ENCODE data around the gene ATG9A.
"Not testable (repeated sequence)": the region's sequence is repeated elsewhere in the genome, so short reads cannot be mapped to it uniquely, and the experiment has no call there.

The ATG9A gene

DNA sequence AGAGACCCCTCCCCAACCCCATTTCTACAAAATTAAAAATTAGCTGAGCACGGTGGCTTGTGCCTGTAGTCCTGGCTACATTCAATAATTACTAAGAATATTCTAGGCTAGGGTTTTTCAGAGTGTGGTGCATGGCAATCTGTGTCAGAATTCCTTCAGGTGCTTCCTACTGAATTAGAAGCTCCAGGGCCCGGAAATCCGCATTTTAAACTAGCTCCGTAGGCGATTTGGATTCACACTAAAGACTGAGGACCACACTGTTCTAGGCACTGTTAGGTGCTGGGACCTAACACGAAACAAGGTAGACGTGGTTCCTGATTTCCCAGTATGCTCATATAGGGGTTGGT, 23.5 kb downstream of the ATG9A start:
- DNase-seq = no peak

DNA sequence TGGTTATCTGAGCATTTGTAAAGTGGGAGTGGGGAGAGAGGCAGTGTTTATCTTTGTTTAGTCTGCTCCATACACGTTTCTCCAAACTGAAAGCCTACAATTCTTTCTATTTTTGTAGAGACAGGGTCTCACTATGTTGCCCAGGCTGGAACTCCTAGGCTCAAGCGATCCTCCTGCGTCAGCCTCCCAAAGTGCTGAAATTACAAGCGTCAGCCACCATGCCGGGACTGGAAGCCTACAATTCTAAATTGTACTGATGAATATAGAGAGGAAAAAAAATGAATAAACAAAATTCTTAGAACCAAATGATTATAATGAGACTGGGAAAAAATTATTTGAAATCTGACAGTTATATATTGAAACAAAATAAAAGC, 24.3 kb downstream of the ATG9A start:
- DNase-seq = no peak

DNA sequence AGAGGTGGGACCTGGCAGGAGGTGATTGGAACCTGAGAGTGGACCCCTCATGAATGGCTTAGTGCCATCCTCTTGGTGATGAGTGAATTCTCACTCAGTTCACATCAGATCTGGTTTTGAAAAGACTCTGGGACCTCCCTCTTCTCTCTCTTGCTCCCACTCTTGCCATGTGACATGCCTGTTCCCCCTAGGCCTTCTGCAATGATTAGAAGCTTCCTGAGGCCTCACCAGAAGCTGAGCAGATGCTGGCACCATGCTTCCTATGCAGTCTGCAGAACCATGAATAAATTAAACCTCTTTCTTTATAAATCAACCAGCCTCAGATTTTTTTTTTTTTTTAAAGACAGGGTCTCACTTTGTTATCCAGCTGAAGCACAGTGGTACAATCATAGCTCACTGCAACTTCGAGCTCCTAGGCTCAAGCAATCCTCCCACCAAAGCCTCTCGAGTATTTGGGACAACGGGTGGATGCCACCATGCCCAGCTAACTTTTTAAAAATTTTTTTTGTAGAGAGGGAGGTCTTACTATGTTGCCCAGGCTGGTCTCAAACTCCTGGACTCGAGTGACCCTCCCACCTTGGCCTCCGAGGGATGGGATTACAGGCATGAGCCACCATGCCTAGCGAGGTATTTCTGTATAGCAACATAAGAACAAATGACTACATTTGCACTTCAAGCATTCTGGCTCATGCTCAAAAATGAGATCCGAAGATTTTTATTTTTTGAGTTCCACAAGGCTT, 24.8 kb downstream of the ATG9A start:
- DNase-seq = no peak

DNA sequence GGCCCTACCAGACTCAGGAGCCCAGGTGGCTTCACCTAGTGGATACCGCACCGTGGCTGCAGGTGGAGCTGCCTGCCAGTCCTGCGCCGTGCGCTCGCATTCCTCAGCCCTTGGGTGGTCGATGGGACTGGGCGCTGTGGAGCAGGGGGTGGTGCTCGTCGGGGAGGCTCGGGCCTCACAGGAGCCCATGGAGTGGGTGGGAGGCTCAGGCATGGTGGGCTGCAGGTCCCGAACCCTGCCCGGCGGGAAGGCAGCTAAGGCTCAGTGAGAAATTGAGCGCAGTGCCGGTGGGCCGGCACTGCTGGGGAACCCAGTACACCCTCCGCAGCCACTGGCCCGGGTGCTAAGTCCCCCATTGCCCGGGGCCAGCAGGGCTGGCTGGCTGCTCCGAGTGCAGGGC, 28.1 kb downstream of the ATG9A start:
- not testable (repeated sequence) for DNase-seq

DNA sequence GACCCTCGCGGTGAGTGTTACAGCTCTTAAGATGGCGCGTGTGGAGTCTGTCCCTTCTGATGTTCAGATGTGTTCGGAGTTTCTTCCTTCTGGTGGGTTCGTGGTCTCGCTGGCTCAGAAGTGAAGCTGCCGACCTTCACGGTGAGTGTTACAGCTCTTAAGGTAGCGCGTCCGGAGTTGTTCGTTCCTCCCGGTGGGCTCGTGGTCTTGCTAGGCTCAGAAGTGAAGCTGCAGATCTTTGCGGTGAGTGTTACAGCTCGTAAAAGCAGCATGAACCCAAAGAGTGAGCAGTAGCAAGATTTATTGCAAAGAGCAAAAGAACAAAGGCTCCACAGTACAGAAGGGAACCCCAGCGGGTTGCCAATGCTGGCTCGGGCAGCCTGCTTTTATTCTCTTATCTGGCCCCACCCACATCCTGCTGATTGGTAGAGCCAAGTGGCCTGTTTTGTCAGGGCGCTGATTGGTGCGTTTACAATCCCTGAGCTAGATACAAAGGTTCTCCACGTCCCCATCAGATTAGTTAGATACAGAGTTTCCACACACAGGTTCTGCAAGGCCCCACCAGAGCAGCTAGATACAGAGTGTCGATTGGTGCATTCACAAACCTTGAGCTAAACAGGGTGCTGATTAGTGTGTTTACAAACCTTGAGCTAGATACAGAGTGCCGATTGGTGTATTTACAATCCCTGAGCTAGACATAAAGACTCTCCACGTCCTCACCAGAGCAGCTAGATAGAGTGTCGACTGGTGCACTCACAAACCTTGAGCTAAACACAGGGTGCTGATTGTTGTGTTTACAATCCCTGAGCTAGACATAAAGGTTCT, 28.7 kb downstream of the ATG9A start:
- peak; percentile 29 for DNase-seq

DNA sequence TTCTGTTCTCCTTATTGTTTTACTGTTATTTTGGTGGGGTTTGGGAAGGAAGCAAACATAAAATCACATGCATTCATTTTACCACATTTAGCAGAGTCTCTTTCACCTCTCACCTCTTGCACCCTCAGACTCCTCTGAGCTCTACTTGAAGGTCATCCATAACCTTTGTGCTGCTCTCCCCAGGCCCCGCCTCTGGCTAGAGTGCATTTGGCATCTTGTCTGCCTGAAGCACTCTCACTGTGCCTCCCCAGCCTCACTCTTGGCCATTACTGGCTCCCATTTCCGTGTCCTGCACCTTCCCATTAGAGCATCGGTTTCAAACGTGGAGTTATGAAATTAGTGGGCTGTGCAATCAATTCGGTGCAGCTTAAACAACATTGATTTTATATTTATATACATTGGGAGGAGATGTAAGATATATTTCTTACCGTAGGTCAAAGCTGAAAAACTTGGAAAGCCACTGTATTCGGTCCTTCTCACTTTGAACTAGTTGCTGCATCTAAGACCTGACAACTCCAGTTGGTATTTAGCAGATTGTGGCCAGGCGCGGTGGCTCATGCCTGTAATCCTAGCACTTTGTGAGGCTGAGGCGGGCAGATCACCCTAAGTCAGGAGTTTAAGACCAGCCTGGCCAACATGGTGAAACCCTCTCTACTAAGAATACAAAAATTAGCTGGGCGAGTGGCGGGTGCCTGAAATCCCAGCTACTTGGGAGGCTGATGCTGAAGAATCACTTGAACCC, 29.8 kb downstream of the ATG9A start:
- DNase-seq = peak; percentile 19

DNA sequence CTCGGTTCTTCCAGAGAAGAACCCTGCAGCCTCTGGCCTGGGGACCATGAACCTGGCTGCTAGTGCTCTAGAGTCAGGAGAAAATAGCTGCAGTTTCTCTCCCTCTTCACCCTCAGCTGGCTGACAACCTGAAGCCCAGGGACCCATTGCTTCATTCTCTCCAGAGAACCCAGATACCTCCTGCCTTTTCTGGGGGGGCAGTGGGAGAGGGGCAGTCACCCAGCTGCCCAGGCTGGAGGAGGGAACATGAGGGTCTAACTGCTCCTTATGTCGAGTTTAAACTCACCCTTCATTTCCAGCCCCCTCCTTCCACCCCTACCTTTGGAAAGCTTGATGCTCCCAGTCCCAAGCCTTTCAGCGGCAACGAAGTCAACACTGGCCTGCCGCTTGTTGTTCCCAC, 30.5 kb downstream of the ATG9A start:
- DNase-seq = no peak

DNA sequence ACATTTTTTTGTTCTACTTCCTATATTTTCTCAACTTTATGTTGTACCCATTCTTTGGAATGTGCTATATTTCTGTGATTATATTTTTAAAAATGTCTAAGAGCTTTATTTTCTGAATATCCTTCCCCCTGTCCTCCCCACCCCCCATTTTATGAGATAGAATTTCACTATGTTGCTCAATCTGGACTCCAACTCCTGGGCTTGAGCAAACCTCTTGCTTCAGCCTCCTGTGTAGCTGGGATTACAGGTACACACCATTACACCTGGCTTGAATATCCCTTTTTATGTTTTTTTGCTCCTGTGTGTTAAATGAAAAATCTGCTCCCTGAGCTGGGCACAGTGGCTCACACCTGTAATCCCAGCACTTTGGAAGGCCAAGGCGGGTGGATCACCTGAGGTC, 32.0 kb downstream of the ATG9A start:
- no peak for DNase-seq

DNA sequence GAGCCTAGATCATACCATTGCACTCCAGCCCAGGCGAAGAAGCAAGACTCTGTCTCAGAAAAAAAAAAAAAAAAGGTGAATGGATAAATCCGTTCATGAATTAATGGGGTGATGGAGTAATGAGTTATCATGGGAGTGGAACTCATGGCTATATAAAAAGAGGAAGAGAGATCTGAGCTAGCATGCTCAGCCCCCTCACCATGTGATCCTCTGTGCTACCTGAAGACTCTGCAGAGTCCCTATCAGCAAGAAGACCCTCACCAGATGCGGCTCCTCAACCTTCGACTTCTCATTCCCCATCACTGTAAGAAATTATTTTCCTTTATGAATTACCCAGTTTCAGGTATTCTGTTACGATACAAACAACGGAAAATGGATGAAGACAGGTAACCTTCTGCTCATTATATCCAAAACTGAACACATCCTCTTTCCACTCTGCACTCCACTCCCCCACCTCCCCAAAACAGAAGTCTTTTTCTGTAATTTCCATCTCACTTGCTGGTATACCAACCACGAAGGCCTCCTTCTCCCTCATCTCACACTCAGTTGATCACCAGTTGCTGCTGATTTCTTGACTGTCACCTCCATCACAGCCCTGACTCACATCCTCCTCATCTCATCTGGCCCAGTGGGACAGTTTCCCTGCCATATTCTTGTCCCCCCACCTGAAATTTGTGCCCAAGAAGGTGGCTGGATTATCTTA, 42.5 kb downstream of the ATG9A start:
- no peak for DNase-seq

DNA sequence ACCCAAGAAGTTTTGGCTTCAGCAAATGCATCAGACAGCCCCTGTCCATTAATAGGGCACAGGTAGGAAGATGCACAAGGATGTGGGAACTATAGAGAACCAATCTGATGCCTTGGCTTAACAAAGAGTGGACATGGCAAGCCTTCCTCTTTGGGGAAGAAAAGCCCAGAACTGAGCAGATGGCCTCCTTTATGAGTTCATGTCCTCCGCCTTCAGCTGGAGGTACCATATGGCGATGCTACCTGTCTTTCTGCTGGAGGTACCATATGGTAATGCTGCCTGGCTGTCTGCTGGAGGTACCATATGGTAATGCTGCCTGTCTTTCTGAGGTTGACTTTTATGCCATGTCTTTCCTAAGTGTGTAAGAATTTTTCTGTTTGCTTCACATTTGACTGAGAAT, 45.3 kb downstream of the ATG9A start:
- DNase-seq = no peak

DNA sequence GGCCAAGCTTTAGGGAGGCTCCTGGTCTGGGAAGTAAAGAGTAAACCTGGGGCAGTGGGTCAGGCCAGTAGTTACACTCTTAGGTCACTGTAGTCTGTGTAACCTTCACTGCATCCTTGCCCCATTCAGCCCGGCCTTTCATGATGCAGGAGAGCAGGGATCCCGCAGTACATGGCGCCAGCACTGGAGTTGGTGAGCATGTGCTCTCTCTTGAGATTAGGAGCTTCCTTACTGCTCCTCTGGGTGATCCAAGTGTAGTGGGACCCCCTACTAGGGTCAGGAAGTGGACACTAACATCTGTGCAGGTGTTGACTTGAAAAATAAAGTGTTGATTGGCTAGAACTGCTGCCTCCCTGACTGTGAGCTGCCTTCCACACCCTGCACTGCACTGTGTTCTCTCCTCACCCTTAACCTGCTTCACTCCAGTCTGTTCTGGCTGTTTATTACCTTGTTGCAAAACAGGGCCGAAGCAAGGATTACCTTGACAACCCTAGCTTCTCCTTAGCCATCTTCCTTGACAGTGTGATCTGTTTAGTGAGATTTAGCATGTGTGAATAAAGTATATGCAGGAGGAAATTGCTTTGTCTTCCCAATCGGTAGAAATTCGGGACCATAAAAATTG, 46.2 kb downstream of the ATG9A start:
- DNase-seq = no peak

DNA sequence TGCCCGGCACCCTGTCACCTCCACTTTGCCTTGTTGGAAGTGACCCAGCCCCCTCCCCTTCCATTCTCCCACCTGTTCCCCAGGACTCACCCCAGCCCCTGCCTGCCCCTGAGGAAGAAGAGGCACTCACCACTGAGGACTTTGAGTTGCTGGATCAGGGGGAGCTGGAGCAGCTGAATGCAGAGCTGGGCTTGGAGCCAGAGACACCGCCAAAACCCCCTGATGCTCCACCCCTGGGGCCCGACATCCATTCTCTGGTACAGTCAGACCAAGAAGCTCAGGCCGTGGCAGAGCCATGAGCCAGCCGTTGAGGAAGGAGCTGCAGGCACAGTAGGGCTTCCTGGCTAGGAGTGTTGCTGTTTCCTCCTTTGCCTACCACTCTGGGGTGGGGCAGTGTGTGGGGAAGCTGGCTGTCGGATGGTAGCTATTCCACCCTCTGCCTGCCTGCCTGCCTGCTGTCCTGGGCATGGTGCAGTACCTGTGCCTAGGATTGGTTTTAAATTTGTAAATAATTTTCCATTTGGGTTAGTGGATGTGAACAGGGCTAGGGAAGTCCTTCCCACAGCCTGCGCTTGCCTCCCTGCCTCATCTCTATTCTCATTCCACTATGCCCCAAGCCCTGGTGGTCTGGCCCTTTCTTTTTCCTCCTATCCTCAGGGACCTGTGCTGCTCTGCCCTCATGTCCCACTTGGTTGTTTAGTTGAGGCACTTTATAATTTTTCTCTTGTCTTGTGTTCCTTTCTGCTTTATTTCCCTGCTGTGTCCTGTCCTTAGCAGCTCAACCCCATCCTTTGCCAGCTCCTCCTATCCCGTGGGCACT, 46.9 kb downstream of the ATG9A start:
- no peak for DNase-seq

DNA sequence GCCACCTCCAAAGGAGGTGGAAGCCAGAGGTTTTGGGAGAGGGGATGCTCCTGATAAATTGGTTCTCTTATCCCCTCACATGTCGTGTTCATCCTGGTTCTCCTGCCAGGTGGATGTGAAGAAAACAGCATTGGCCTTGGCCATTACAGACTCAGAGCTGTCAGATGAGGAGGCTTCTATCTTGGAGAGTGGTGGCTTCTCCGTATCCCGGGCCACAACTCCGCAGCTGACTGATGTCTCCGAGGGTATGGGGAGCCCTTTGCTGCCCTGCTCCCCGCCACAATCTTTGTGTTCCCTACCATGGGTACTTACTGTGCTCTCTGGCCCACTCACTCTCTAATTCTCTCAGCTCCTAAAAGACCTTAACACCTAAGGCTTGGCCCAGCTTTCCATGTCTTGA, 47.9 kb downstream of the ATG9A start:
- DNase-seq = no peak

DNA sequence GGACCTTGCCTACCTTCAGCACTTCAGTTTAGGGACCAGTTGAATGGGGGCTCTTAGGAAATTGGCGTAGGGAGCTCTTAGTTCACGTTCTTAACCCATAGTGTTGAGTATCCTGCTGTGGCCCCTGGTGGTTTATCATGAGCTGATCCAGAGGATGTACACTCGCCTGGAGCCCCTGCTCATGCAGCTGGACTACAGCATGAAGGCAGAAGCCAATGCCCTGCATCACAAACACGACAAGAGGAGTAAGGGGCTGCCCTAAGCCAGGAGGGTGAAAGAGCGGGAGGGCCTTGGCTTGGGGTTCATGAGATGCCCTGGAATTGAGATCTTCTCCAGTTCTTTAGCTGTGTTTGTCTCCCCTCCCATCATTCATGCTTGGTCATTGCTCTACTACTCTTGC, 48.5 kb downstream of the ATG9A start:
- no peak for DNase-seq

DNA sequence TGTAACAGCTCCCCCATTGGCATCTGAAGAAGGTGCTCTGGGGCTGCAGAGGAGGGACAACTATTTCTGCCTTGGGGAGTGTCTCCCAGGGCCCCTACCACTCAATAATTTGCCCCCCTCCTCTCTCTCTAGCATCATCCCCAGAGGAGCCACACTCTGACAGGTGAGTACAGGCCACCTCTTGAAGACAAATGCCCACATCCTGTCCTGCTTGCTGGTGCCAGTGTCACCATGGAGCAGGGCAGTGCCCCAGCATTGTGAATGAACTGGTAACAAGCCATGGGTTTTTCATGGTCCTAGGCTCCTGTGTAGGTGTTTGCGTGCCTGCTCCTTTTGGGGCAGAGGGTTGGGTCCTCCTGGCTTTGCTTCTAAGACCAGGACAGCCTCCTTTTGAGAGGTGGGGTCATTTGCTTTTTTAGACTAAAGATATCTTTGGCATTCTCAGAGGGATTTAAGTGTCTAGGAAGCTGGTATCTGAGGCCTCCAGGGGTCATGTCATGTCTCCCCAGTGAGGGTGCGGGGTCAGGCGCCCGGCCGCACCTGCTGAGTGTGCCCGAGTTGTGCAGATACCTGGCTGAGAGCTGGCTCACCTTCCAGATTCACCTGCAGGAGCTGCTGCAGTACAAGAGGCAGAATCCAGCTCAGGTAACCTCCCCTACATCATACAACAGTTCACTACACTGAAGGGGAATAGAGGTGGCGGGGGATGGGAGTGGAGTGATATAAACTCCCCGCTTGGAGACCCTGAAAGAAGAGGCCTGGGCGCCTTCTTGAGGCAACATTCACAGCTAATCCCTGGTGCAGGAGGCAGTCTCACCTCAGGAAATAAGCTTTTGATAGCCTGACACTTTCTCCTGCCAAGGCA, 49.6 kb downstream of the ATG9A start:
- no peak for DNase-seq

DNA sequence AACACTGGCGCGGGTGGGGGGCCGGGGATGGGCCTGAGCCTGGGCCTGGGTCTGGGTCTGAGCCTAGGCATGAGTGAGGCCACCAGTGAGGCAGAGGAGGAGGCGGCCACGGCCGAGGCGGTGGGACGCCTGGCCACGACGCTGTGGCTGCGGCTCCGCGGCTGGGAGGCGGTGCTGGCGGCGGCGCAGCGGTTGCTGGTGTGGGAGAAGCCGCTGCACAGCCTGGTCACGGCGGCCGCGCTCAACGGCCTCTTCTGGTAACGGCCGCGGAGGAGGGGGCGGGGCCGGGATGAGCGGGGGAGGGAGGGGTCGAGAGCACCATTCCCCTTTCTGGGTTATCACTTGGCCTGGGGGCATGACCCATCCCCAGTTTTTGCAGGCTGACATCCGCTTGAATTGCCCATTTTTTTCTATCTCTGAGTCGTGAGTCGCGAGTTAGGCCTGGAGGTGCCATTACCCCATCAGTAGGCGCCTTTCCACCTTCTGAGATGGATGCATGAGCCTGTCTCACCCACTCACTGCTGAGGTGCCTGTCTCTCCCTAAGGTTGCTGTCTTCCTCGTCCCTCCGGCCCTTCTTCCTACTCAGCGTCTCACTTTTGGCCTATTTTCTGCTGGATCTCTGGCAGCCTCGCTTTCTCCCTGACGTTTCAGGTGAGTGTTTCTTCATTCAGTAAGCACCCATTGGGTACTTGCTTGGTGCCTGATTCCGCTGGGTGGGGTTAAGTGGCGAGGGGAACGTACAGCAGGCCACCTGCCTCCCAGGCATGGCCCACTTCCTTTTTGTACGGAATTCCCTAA, 50.9 kb downstream of the ATG9A start:
- DNase-seq = peak; percentile 10

DNA sequence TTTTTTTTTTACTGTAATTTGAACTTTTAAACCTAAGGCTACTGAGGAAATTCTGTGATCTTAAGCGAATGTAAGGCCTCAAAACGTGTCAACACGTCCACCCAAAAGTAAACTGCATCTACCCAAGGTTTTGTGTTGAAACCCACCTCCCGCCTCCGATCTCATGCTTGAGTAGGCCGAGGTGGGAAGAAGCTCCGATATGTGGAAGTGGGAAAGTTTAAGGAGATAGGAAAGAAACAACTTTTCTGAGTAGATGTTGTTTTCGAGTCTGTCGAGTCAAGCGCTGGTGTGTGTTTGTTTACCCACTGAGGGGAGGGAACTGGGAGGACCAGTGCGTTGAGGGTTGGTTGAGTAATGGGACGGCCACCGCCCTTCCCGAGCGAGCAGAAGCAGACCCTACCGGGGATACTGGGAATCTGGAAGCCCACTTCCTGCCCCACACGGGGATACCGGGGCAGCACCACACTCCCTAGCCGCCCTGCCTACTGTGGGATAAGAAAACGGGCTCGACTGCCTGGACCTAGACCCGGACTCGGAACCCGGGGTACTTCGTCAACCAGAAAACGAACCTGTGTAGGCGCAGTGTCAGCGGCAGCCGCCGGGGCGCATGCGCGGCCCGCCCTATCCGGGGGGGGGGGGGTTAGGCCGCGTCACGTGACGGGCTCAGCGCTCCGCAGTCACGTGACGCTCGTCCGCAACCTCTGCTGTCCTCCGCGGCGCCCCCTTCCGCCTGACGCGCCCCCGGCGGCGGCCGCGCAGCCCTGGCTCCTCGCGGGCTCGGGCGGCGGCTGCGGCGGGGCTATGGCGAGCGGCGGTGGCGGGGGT, 51.7 kb downstream of the ATG9A start, which contains the start of gene RETREG2:
Gene RETREG2 (plus strand): TSS at position 724 of the 825 bp plus-strand sequence. CDS start 78 bp downstream, at position 802.
- peak; percentile 86 for DNase-seq

DNA sequence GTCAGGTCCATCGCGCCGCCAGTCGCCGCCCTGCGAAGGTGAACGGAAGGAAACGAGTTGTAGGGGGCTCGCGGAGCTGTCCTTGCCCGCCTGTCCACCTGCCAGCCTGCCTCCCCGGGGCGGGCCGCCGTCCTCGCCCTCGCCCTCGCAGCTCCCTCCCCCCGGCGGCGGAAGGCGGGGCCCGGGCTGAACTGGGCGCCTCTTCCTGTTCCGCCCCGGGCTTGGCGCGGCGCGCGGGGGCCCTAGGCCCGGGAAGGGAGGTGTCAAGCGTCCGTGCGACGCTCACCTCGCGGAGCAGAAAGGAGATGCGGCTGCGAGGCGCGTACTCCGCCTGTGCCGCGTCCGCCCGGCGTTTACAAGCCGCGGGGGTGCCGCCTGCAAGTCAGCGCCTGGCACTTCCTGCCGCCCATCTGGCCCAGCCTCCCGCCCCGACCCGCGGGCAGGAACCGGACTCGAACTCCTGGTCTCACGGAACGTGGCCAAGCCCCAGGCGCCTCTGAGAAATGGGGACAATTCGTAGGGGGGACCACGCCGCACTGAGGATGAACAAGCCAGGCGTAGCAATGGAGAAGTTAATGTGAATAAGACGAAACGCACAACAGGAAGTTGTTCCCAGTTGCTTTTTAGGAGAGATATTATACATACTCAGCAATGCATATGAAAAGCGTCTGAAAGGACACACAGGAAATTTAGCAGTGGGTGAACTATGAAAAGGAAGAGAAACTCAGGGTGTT, 52.5 kb downstream of the ATG9A start, which contains the start of gene CNPPD1:
Gene CNPPD1 (minus strand): TSS at position 108 of the 734 bp plus-strand sequence. CDS start 97 bp downstream, at position 11.
- peak; percentile 76 for DNase-seq
